ENCODE data around the gene PTGER1. TPM values are rescaled to one million over a fixed set of nuclear protein-coding genes. Genes with fewer than 3 reads are reported as not detected.
"Not testable (repeated sequence)": the region's sequence is repeated elsewhere in the genome, so short reads cannot be mapped to it uniquely, and the experiment has no call there.

Gene PTGER1
- total and polyA plus RNA-seq, 2 of the 8 experiments (the other 6 are each of a cell fraction or from before 2014, with no cell fraction given) = 0.20 to 0.41 TPM

DNA sequence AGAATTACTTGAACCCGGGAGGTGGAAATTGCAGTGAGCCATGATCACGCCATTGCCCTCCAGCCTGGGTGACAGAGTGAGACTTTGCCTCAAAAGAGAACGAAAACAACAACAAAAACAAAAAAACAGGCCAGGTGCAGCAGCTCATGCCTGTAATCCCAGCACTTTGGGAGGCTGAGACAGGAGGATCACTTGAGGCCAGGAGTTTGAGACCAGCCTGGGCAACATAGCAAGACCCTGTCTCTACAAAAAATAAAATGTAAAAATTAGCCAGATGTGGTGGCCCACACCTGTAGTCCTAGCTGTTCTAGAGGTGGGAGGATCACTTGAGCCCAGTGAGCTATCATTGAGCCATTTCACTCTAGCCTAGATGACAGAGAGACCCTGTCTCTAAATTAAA lies 22.9 kb downstream of the PTGER1 start:
- H3K9ac ChIP-seq (replicated peaks in 1 of 4; ENCODE audit: extremely low read depth in 1 of 4, low read depth in 3 of 4, low read length in 3 of 4); H3K14ac ChIP-seq (ENCODE audit: insufficient read length); H4K20me1 ChIP-seq (replicated peaks in 1 of 2; ENCODE audit: control insufficient read depth in 1 of 2, insufficient read depth in 2 of 2, low read length in 2 of 2); H2AK5ac ChIP-seq (ENCODE audit: low read depth, low read length); H3K4me3 ChIP-seq (ENCODE audit: extremely low read depth in 1 of 4, insufficient read depth in 2 of 4, low read depth in 3 of 4, low read length in 4 of 4); FAIRE-seq; H3K4ac ChIP-seq (replicated peaks; ENCODE audit: insufficient read length, low read depth, low read length); H2AFZ ChIP-seq (ENCODE audit: low read length); H4K91ac ChIP-seq (replicated peaks; ENCODE audit: insufficient read length, low read length); H3K27ac ChIP-seq (ENCODE audit: low read depth, low read length); H4K8ac ChIP-seq (ENCODE audit: extremely low read depth, insufficient read depth, low read length); H4K5ac ChIP-seq (ENCODE audit: insufficient read length, low read depth, low read length); H2BK15ac ChIP-seq (ENCODE audit: low read length); H3K79me1 ChIP-seq (ENCODE audit: low read depth, low read length); H3K23me2 ChIP-seq (ENCODE audit: low read depth, low read length); H3K56ac ChIP-seq (replicated peaks; ENCODE audit: insufficient read length, low read depth, low read length); H2BK20ac ChIP-seq (ENCODE audit: low read length); H3K79me2 ChIP-seq (ENCODE audit: control insufficient read depth in 1 of 2, insufficient read depth in 2 of 2, low read length in 2 of 2); H3K27me3 ChIP-seq (replicated peaks in 1 of 4; ENCODE audit: control insufficient read depth in 3 of 4, extremely low read depth in 1 of 4, insufficient read depth in 3 of 4, low read length in 3 of 4); H3K23ac ChIP-seq (ENCODE audit: insufficient read length); H3K4me2 ChIP-seq (ENCODE audit: insufficient read depth in 1 of 2, low read depth in 2 of 2, low read length in 2 of 2); H3K18ac ChIP-seq (ENCODE audit: extremely low read depth, low read length); H2BK120ac ChIP-seq (replicated peaks; ENCODE audit: low read depth, low read length); H2BK12ac ChIP-seq (ENCODE audit: low read depth, low read length); H3K4me1 ChIP-seq (replicated peaks in 1 of 4; ENCODE audit: control insufficient read depth in 3 of 4, insufficient read depth in 4 of 4, low read length in 3 of 4); H2BK5ac ChIP-seq (ENCODE audit: low read depth, low read length); DNase-seq (ENCODE audit: low read depth in 1 of 2, low spot score in 2 of 2); H3K9me3 ChIP-seq (ENCODE audit: insufficient read depth in 2 of 2, low read depth in 1 of 2, low read length in 1 of 2): not testable (repeated sequence)
- H3K36me3 ChIP-seq (ENCODE audit: control insufficient read depth in 2 of 4, insufficient read depth in 4 of 4, low read length in 3 of 4) = peaks cover 3 to 31% (median 13%) of the 10 kb centered on the region in 4 experiments; a peak in 6 of 8 replicates
- ChIA-PET CTCF (ENCODE audit: partially characterized antibody) (interaction anchor here (1.1 kb wide), 1 partner anchor 20 kb away, joined by 3 read pairs; no protein-coding TSS in a partner anchor), POLR2A (ENCODE audit: partially characterized antibody) (interaction anchor here (2.7 kb wide), 1 partner anchor 20 kb away, joined by 10 read pairs; no protein-coding TSS in a partner anchor)
- WGBS, 2 experiments (ENCODE audit: extremely low coverage in 1 of 2, insufficient coverage in 1 of 2, insufficient read length in 1 of 2, insufficient replicate concordance in 2 of 2, low coverage in 1 of 2, low lambda C conversion rate in 2 of 2, missing lambda C conversion rate in 1 of 2) = 93% methylated on average over 3 of the region's 3 CpGs; no CpG with 5 or more reads in 1 of the 2 experiments
